K562 (cell line): ENCODE measurements around the gene C10orf95. TPM values are rescaled to one million over a fixed set of nuclear protein-coding genes. Genes with fewer than 3 reads are reported as not detected.
A peak's percentile ranks its signal among the peaks of the same experiment; 100 is the strongest.
"Not testable (repeated sequence)": the region's sequence is repeated elsewhere in the genome, so short reads cannot be mapped to it uniquely, and the experiment has no call there.

Experiments used
- ATF1 ChIP-seq, 2 experiments: fragments of 450-650 bp in 1 of 2; IDR thresholded peaks; 2 replicates each; pipeline ENCODE4 v1.6.1; 2016; ENCODE audit warnings: missing compliant biosample characterization in 1 of 2, missing genetic modification characterization in 1 of 2
- PPARD ChIP-seq: fragments of 250-450 bp; sonication (Bioruptor Pico); IDR thresholded peaks from 2 replicates; pipeline ENCODE4 v1.8.0; 2022; ENCODE audit warnings: inconsistent platforms, mild to moderate bottlenecking, moderate library complexity
- RREB1 ChIP-seq: fragments of 250-450 bp; sonication (Bioruptor Pico); IDR thresholded peaks from 2 replicates; pipeline ENCODE4 v1.4.0; 2020
- SMAD3 ChIP-seq: fragments of 450-650 bp; formaldehyde crosslinking; conservative IDR thresholded peaks from 2 replicates; pipeline ENCODE4 v1.4.0; 2020; ENCODE audit warnings: mild to moderate bottlenecking
- ZNF175 ChIP-seq: fragments of 200-800 bp; sonication (Bioruptor generic); IDR thresholded peaks from 2 replicates; pipeline ENCODE4 v1.6.1; 2016; ENCODE audit warnings: low read depth, mild to moderate bottlenecking, missing genetic modification characterization, missing compliant biosample characterization
- ZNF592 ChIP-seq: fragments of 450-650 bp; IDR thresholded peaks from 2 replicates; pipeline ENCODE4 v1.6.1; 2017; ENCODE audit warnings: antibody characterized with exemption, mild to moderate bottlenecking
- polyA plus RNA-seq, 8 experiments: library from polyadenylated mRNA; depleted of rRNA in 4 of 8; stranded (reverse) in 5 of 8; unstranded in 3 of 8; fragments of >200 nt; fragmentation: Nextera tagmentation in 2 of 8; fragmentation: Illumina TruSeq in 1 of 8; extraction: Ambion mirVana in 2 of 8; extraction: Trizol in 1 of 8; gene quantifications; 2 replicates each; pipeline versions ENCODE4 v1.2.1 to v1.2.3, GENCODE V29; 2011 to 2014; ENCODE audit warnings: inconsistent platforms in 1 of 8, missing spikeins in 1 of 8
- total RNA-seq, 7 experiments: library from RNA; depleted of rRNA in 6 of 7; stranded (reverse); fragments of >200 nt in 6 of 7; fragmentation: Illumina TruSeq in 2 of 7; extraction: Trizol in 2 of 7; gene quantifications; 2 replicates each; pipeline versions ENCODE4 v1.2.1 to v1.2.3, GENCODE V29; 2011 to 2021; ENCODE audit warnings: low replicate concordance in 1 of 7
- TF ChIP-seq, protein P1 (sequence below): fragments of 450-650 bp; formaldehyde crosslinking; IDR thresholded peaks from 2 replicates; pipeline ENCODE4 v1.4.0; 2020; ENCODE audit warnings: mild to moderate bottlenecking, moderate library complexity
- TF ChIP-seq, protein P2 (sequence below): fragments of 250-450 bp; sonication (Bioruptor Pico); IDR thresholded peaks from 2 replicates; pipeline ENCODE4 v1.4.0; 2020; ENCODE audit warnings: mild to moderate bottlenecking, moderate library complexity
- TF ChIP-seq, protein P3 (sequence below), 2 experiments: fragments of 200-800 bp in 1 of 2; sonication (Bioruptor generic) in 1 of 2; sonication (generic) in 1 of 2; formaldehyde crosslinking in 1 of 2; IDR thresholded peaks in 1 of 2; conservative IDR thresholded peaks in 1 of 2; 2 replicates each; pipeline versions ENCODE4 v1.5.0 to v1.6.1; 2016 to 2020; ENCODE audit warnings: missing compliant biosample characterization in 1 of 2, missing genetic modification characterization in 1 of 2, missing genetic modification reagents in 1 of 2

Gene C10orf95
- total and polyA plus RNA-seq, 9 of the 15 experiments (the other 6 are each of a cell fraction or from before 2014, with no cell fraction given) = 0.03 to 0.41 (median 0.17) TPM; not detected in 1

DNA sequence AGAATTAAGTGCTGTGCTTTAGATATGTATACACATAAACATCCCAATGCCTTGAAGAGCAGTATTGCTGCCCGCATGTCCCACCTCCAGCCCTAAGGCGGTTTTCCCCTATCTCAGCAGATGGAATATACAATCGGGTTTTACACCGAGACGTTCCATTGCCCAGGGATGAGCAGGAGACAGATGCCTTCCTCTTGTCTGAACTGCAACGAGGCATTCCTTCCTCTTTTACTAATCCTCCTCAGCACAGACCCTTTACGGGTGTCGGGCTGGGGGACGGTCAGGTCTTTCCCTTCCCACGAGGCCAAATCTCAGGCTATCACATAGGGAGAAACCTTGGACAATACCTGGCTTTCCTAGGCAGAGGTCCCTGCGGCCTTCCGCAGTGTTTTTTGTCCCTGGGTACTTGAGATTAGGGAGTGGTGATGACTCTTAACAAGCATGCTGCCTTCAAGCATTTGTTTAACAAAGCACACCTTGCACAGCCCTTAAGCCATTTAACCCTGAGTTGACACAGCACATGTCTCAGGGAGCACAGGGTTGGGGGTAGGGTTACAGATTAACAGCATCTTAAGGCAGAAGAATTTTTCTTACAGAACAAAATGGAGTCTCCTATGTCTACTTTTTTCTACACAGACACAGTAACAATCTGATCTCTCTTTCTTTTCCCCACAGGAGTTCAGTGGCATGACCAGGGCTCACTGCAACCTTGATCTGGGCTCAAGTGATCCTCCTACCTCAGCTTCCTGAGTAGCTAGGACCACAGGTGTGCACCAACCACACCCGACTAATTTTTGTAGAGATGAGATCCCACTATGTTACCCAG, 3.5 kb upstream of the C10orf95 start (continued):
- TF ChIP-seq RREB1 (peak; percentile 88), ZNF175 (CRISPR knock-in tag) (peak; percentile 88), PPARD (CRISPR knock-in tag) (peak; percentile 80), ZNF592 (peak; percentile 97), ATF1 (tag; IDR thresholded peaks at IDR 0.05) (peak; percentile 9; the same call in 1 of the 2 replicates), SMAD3 (CRISPR knock-in tag) (peak; percentile 93)
- TF ChIP-seq, protein P1, sequence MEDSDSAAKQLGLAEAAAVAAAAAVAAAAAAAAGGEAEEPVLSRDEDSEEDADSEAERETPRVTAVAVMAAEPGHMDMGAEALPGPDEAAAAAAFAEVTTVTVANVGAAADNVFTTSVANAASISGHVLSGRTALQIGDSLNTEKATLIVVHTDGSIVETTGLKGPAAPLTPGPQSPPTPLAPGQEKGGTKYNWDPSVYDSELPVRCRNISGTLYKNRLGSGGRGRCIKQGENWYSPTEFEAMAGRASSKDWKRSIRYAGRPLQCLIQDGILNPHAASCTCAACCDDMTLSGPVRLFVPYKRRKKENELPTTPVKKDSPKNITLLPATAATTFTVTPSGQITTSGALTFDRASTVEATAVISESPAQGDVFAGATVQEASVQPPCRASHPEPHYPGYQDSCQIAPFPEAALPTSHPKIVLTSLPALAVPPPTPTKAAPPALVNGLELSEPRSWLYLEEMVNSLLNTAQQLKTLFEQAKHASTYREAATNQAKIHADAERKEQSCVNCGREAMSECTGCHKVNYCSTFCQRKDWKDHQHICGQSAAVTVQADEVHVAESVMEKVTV (CRISPR knock-in tag) = peak; percentile 28; the same call in 1 of the 2 replicates
- TF ChIP-seq, protein P2, sequence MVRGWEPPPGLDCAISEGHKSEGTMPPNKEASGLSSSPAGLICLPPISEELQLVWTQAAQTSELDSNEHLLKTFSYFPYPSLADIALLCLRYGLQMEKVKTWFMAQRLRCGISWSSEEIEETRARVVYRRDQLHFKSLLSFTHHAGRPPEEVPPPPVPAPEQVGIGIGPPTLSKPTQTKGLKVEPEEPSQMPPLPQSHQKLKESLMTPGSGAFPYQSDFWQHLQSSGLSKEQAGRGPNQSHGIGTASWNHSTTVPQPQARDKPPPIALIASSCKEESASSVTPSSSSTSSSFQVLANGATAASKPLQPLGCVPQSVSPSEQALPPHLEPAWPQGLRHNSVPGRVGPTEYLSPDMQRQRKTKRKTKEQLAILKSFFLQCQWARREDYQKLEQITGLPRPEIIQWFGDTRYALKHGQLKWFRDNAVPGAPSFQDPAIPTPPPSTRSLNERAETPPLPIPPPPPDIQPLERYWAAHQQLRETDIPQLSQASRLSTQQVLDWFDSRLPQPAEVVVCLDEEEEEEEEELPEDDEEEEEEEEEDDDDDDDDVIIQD (CRISPR knock-in tag) = peak; percentile 92; the same call in 1 of the 2 replicates
- TF ChIP-seq ATF1 (CRISPR knock-in tag; IDR thresholded peaks at IDR 0.05) = not testable (repeated sequence)
- TF ChIP-seq, protein P3, sequence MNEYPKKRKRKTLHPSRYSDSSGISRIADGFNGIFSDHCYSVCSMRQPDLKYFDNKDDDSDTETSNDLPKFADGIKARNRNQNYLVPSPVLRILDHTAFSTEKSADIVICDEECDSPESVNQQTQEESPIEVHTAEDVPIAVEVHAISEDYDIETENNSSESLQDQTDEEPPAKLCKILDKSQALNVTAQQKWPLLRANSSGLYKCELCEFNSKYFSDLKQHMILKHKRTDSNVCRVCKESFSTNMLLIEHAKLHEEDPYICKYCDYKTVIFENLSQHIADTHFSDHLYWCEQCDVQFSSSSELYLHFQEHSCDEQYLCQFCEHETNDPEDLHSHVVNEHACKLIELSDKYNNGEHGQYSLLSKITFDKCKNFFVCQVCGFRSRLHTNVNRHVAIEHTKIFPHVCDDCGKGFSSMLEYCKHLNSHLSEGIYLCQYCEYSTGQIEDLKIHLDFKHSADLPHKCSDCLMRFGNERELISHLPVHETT (CRISPR knock-in tag; conservative IDR thresholded peaks at IDR 0.05 in 1 of 2, IDR thresholded peaks at IDR 0.05 in 1 of 2) = peak in 1 of 2 experiments; percentile 30; a peak in 2 of 4 replicates
